Colonic mucosa (tissue), 4 donors: ENCODE measurements around the gene KCNIP4. TPM values are rescaled to one million over a fixed set of nuclear protein-coding genes. Genes with fewer than 3 reads are reported as not detected.

Experiments used
- DNase-seq: peaks from one replicate; pipeline ENCODE4 v3.0.0-alpha.2; 2020
- H3K27ac ChIP-seq: fragments of 200-600 bp; one replicate; pipeline ENCODE4 v1.8.0; 2021
- H3K27me3 ChIP-seq: fragments of 200-600 bp; one replicate; pipeline ENCODE4 v1.8.0; 2021
- H3K36me3 ChIP-seq: fragments of 200-600 bp; one replicate; pipeline ENCODE4 v1.8.0; 2021
- H3K4me1 ChIP-seq: fragments of 200-600 bp; one replicate; pipeline ENCODE4 v1.8.0; 2021; ENCODE audit warnings: mild to moderate bottlenecking
- H3K4me3 ChIP-seq: fragments of 200-600 bp; one replicate; pipeline ENCODE4 v1.8.0; 2021
- H3K9ac ChIP-seq, 2 donors: one replicate each; pipeline ENCODE4 v1.7.0; 2013; ENCODE audit warnings: control low read depth in 2 of 2, low read depth in 2 of 2, low read length in 2 of 2
- H3K9me3 ChIP-seq: fragments of 200-600 bp; one replicate; pipeline ENCODE4 v1.8.0; 2021
- CTCF ChIP-seq: fragments of 200-600 bp; IDR thresholded peaks from one replicate; pipeline ENCODE4 v1.8.0; 2022; ENCODE audit warnings: antibody characterized with exemption, mild to moderate bottlenecking
- intact Hi-C: fragments of 100-400 bp; cut with DNase I; formaldehyde crosslinking; loops from one replicate; pipeline ENCODE4 v1.14.1; 2022
- total RNA-seq, 2 donors: library from RNA; stranded (reverse); fragmentation: NEBNext Ultra II Directional in 1 of 2; extraction: Animal tissue kit (Norgen Biotek cat#: 25700) in 1 of 2; gene quantifications; one replicate each; pipeline ENCODE4 v1.2.1, GENCODE V29; 2021
- donor health status: healthy.
- donor health status: DM: no; HTN: no; CAD: no.
- donor health status: DM: no; HTN: no; CAD: no.

KCNIP4 gene
- total RNA-seq, 2 donors from 2014 or later, result 0.67 to 1.2 TPM

DNA sequence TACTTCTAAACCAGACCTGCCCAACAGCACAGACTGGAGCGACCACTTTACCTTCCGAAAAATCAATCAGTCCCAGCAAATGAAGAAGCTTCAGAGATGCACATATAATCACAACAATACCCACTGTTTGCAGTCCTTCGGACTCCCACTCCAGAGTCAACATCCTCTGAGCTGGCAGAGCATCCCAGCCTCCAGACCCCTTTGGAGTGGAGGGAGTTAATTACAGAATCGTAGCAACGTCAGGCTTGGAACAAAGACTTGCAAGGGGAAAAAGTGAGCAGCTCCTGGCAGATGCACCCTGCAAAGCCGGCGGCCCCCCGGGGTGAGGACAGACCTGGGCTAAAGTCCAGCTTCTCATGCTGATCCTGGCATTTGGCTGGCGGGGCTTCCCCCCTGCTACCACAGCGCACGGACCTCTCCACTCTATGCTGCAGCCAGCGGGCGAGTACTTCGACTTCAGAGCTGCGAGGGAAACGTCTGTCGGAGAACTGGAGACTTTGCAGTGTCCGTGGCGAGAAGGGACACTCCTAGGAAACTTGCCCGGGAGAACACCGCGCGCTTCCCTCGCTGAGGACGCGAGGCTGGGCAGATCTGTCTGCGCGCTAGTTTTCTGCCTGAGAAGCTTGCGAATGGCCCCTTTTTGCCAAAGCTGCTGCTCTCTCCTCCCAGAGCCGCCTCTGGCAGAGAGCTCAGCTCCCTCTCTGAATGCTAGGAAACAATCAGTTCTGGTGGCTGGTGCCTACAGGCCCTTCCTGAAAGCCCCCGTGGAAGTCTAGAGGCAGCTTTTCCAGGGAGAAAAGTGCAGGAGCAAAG lies 964.6 kb downstream of the KCNIP4 start:
- no peaks in the 10 kb centered on the region for H3K27me3 ChIP-seq
- H3K9me3 ChIP-seq, result no peaks in the 10 kb centered on the region
- H3K4me3 ChIP-seq, result peak overlapping the region; percentile 2
- no peaks in the 10 kb centered on the region for H3K36me3 ChIP-seq
- intact Hi-C loops, result no loop called here
- H3K4me1 ChIP-seq, result peaks cover 3% of the 10 kb centered on the region
- DNase-seq, result no peak
- no peak overlapping the region for H3K27ac ChIP-seq
- H3K9ac ChIP-seq, result no peak overlapping the region
- no peak for TF ChIP-seq CTCF

GRCh38 chr4:20982544-20982943 lies 966.0 kb downstream of the KCNIP4 start:
- intact Hi-C loops, result no loop called here
- no peak for DNase-seq
- no peaks in the 10 kb centered on the region for H3K9me3 ChIP-seq
- H3K9ac ChIP-seq, result no peak overlapping the region
- TF ChIP-seq CTCF, result no peak
- H3K36me3 ChIP-seq, result no peaks in the 10 kb centered on the region
- no peaks in the 10 kb centered on the region for H3K27me3 ChIP-seq
- H3K4me1 ChIP-seq, result peaks cover 3% of the 10 kb centered on the region
- H3K4me3 ChIP-seq, result no peak overlapping the region
- no peak overlapping the region for H3K27ac ChIP-seq

DNA sequence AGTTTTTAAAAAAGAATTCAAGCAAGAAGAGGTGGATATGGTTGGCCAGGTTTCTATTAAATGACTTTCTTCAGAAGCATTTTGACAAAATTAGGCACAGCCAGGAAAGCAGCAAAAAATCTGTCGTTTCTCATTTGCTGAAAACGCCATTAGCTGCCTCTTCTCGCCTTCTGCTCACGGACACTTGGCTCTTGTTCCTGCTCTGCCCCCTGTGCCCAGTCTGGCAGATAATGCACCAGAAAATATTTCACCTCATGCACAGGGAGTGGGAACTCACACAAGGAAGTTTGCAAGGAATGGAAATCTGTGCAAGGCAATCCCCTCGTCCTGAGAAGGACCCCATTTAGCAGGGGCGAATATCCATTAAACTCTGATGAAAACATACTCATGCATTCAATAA lies 988.3 kb downstream of the KCNIP4 start:
- H3K27ac ChIP-seq, result no peak overlapping the region
- DNase-seq, result no peak
- no peaks in the 10 kb centered on the region for H3K27me3 ChIP-seq
- no peaks in the 10 kb centered on the region for H3K4me1 ChIP-seq
- no peaks in the 10 kb centered on the region for H3K9me3 ChIP-seq
- intact Hi-C loops, result no loop called here
- H3K36me3 ChIP-seq, result no peaks in the 10 kb centered on the region
- no peak overlapping the region for H3K9ac ChIP-seq
- TF ChIP-seq CTCF, result no peak
- H3K4me3 ChIP-seq, result no peak overlapping the region

DNA sequence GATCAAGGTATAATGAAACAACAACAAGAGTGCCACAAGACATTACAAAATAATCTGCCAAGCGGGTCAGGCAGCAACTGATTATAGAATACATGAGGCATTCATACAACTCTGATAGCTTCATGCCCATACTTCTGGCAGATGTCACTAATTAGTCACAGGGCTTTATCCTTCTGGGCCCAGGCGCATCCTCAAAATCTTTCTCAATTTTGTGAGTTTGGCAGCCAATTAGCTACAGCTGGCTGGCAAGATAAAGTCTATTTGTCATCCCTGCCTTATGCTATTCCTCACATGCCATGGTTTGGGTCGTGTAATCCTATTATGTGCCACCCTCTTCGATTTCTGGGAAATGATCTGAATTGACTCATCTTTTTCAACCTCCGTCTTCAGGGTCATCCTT lies 994.0 kb downstream of the KCNIP4 start:
- no peaks in the 10 kb centered on the region for H3K9me3 ChIP-seq
- no peak overlapping the region for H3K27ac ChIP-seq
- H3K4me1 ChIP-seq, result no peaks in the 10 kb centered on the region
- no peak for DNase-seq
- no peak overlapping the region for H3K9ac ChIP-seq
- no peak overlapping the region for H3K4me3 ChIP-seq
- no peak for TF ChIP-seq CTCF
- H3K36me3 ChIP-seq, result no peaks in the 10 kb centered on the region
- H3K27me3 ChIP-seq, result no peaks in the 10 kb centered on the region
- intact Hi-C loops, result no loop called here

DNA sequence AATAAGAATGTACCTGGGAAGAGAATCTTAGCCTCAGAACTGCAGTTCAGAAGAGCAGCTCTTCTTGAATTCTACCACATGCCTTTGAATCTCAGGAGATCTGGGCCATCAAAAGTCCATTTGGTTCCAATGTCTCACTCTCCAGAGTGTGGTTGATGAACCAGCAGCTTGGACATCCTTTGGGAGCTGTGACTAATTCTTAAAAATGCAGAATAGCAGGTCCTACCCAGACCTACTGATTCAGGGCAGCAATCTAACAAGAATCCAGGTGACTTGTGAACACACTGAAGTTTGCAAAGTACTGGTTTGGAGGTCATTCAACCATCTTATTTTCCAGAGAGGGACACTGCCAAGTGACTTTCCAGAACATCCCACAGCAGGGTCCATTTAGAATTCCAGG lies 1003.6 kb downstream of the KCNIP4 start:
- no peak for TF ChIP-seq CTCF
- intact Hi-C loops, result no loop called here
- H3K27ac ChIP-seq, result no peak overlapping the region
- H3K27me3 ChIP-seq, result no peaks in the 10 kb centered on the region
- H3K4me3 ChIP-seq, result no peak overlapping the region
- no peak overlapping the region for H3K9ac ChIP-seq
- H3K9me3 ChIP-seq, result no peaks in the 10 kb centered on the region
- no peak for DNase-seq
- no peaks in the 10 kb centered on the region for H3K4me1 ChIP-seq
- H3K36me3 ChIP-seq, result no peaks in the 10 kb centered on the region
